Measurements from ENCODE around the gene IPP. TPM values are rescaled to one million over a fixed set of nuclear protein-coding genes. Genes with fewer than 3 reads are reported as not detected.

IPP gene
- total RNA-seq, 4 donors from 2014 or later: 12.8 to 36.4 (median 15.8) TPM

DNA sequence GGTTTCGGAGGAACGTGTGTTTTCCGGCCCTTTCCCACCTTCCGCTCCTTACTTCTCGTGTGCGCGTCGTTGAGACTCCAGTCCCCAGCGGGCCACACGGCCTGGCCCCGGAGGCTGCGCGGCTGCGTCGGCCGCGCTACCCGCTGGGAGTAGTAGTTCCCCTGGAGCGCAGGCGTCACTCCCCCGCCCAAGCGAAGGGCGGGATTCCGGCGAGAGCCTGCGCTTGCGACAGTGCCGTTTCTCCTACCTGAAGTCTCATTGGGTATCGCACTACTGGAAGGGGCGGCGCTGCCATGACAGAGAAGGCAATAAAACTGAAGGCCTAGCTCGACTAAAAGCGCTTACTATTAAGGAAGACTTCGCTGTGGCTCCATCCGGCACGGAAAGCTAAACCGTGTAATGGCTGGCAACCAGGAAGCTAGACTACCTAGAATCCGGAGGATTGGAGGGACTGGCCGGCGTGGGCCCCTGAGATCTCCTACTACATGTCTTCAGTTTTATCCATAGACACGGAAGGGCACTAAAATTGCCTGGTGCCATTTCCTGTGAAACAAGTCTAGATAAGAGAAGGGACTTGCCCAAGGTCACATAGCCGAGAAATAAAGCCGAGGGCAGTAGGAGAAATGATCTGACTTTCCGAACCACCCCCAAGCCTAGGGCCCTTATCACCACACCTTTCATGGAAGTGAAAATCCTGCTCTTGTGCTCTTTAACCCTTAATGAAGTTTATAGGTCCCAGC is 63.3 kb downstream of the IPP start:
- in situ Hi-C loops (cut with MboI; ENCODE audit: low pct_ligation_motif_present in 1 of 4, low pct_unique_long_range_greater_than_20kb in 1 of 4, low sequenced_read_pairs in 3 of 4): no loop called here
- no peaks in the 10 kb centered on the region for H3K36me3 ChIP-seq
- WGBS, 2 donors (ENCODE audit: low coverage in 1 of 2): 0 to 1% methylated on average over 5 to 44 of the region's 44 CpGs
- no peaks in the 10 kb centered on the region for H3K27me3 ChIP-seq
- intact Hi-C loops (cut with DNase I; ENCODE audit: low total_unique reads): no loop called here
- DNase-seq: peak; percentile 98
- no peaks in the 10 kb centered on the region for H3K9me3 ChIP-seq
- H3K4me1 ChIP-seq: peaks cover 14 to 47% (median 36%) of the 10 kb centered on the region in 4 donors
- TF ChIP-seq POLR2AphosphoS5 (IDR thresholded peaks at IDR 0.05) (peak; percentile 85 to 97 (median 97)), EP300 (IDR thresholded peaks at IDR 0.05; ENCODE audit: low read depth) (no peak), POLR2A (IDR thresholded peaks at IDR 0.05) (peak; percentile 91), CTCF (IDR thresholded peaks at IDR 0.05) (no peak)
- peak overlapping the region; percentile 78 to 99 (median 92) for H3K4me3 ChIP-seq
- H3K27ac ChIP-seq: peak overlapping the region; percentile 97 to 100 (median 98)

- no peak for TF ChIP-seq EP300 (IDR thresholded peaks at IDR 0.05; ENCODE audit: low read depth)
- TF ChIP-seq POLR2AphosphoS5 (IDR thresholded peaks at IDR 0.05): peak; percentile 88 to 92 (median 91)
- TF ChIP-seq POLR2A (IDR thresholded peaks at IDR 0.05): peak; percentile 78
- no peak for TF ChIP-seq CTCF (IDR thresholded peaks at IDR 0.05)
Observed at GRCh38 chr1:45686288-45687013, 64.0 kb downstream of the IPP start, which contains the start of gene GPBP1L1. GPBP1L1 (minus strand) TSS chr1:45686533; CDS start chr1:45659087, 27,446 bp downstream.

DNA sequence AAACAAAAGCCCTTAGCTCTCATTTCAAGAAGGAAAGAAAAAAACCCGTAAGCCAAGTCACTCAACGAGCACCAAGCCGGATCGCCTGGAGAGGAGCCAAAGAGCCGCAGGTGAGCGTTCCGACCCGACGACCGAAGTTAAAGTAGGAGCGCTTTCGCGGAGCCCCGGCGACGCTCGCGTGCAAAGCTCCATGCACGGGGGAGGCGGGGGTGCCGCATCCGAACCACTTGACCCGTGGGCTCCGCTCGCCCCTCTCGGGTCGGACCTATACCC is 64.5 kb downstream of the IPP start:
- in situ Hi-C loops (cut with MboI; ENCODE audit: low pct_ligation_motif_present in 1 of 4, low pct_unique_long_range_greater_than_20kb in 1 of 4, low sequenced_read_pairs in 3 of 4) (no loop called here), intact Hi-C loops (cut with DNase I; ENCODE audit: low total_unique reads) (no loop called here)
- Histone ChIP-seq H3K36me3 (no peaks in the 10 kb centered on the region), H3K4me3 (peak overlapping the region; percentile 78 to 99 (median 92)), H3K9me3 (no peaks in the 10 kb centered on the region), H3K27me3 (no peaks in the 10 kb centered on the region), H3K27ac (peak overlapping the region; percentile 97 to 100 (median 98)), H3K4me1 (peaks cover 15 to 59% (median 49%) of the 10 kb centered on the region in 4 donors)
- WGBS, 2 donors (ENCODE audit: low coverage in 1 of 2): 1% methylated on average over 27 of the region's 27 CpGs; no CpG with 5 or more reads in 1 of the 2 donors
- TF ChIP-seq POLR2AphosphoS5 (IDR thresholded peaks at IDR 0.05): no peak
- TF ChIP-seq CTCF (IDR thresholded peaks at IDR 0.05): peak in 1 of 5 experiments; percentile 17
- peak; percentile 72 for DNase-seq

More at GRCh38 chr1:45686288-45687013, 64.0 kb downstream of the IPP start, which contains the start of gene GPBP1L1:
- no peaks in the 10 kb centered on the region for H3K27me3 ChIP-seq
- WGBS, 2 donors (ENCODE audit: low coverage in 1 of 2): 0 to 1% methylated on average over 5 to 44 of the region's 52 CpGs
- in situ Hi-C loops (cut with MboI; ENCODE audit: low pct_ligation_motif_present in 1 of 4, low pct_unique_long_range_greater_than_20kb in 1 of 4, low sequenced_read_pairs in 3 of 4) (no loop called here), intact Hi-C loops (cut with DNase I; ENCODE audit: low total_unique reads) (no loop called here)
- no peaks in the 10 kb centered on the region for H3K36me3 ChIP-seq
- no peaks in the 10 kb centered on the region for H3K9me3 ChIP-seq
- DNase-seq: peak; percentile 99
- peak within 1 kb of the TSS; percentile 97 to 100 (median 98) for H3K27ac ChIP-seq
- peak within 1 kb of the TSS; percentile 78 to 99 (median 92) for H3K4me3 ChIP-seq
- peaks cover 15 to 54% (median 44%) of the 10 kb centered on the region in 4 donors for H3K4me1 ChIP-seq

GRCh38 chr1:45685308-45686014 is 65.0 kb downstream of the IPP start:
- intact Hi-C loops (cut with DNase I; ENCODE audit: low total_unique reads) (no loop called here), in situ Hi-C loops (cut with MboI; ENCODE audit: low pct_ligation_motif_present in 1 of 4, low pct_unique_long_range_greater_than_20kb in 1 of 4, low sequenced_read_pairs in 3 of 4) (no loop called here)
- DNase-seq: no peak
- Histone ChIP-seq H3K27me3 (no peaks in the 10 kb centered on the region), H3K4me3 (peak overlapping the region; percentile 78 to 99 (median 92)), H3K27ac (peak overlapping the region; percentile 97 to 100 (median 98)), H3K9me3 (no peaks in the 10 kb centered on the region), H3K36me3 (no peaks in the 10 kb centered on the region), H3K4me1 (peaks cover 15 to 64% (median 54%) of the 10 kb centered on the region in 4 donors)
- TF ChIP-seq CTCF (IDR thresholded peaks at IDR 0.05) (no peak), POLR2AphosphoS5 (IDR thresholded peaks at IDR 0.05) (no peak)
- 0 to 1% methylated on average over 13 of the region's 13 CpGs for WGBS, 2 donors (ENCODE audit: low coverage in 1 of 2)
